Glutamatergic neuron (in vitro differentiated cells): Measurements from ENCODE around the gene ERMAP. TPM values are rescaled to one million over a fixed set of nuclear protein-coding genes. Genes with fewer than 3 reads are reported as not detected.

Experiments
- DNase-seq: peaks from one replicate; pipeline ENCODE4 v3.0.0; 2022
- H3K27ac Mint-ChIP-seq: one replicate; pipeline ENCODE4 v1.8.0; 2020; ENCODE audit warnings: mild to moderate bottlenecking, mixed read lengths, inconsistent platforms; ENCODE audit not compliant: unreplicated experiment
- H3K27me3 Mint-ChIP-seq: one replicate; pipeline ENCODE4 v1.8.0; 2020; ENCODE audit warnings: mild to moderate bottlenecking, moderate library complexity, mixed read lengths, inconsistent platforms; ENCODE audit not compliant: unreplicated experiment
- H3K36me3 Mint-ChIP-seq: one replicate; pipeline ENCODE4 v1.8.0; 2020; ENCODE audit warnings: mild to moderate bottlenecking, mixed read lengths, inconsistent platforms; ENCODE audit not compliant: unreplicated experiment
- H3K4me1 Mint-ChIP-seq: one replicate; pipeline ENCODE4 v1.8.0; 2020; ENCODE audit warnings: mild to moderate bottlenecking, low read depth, mixed read lengths, inconsistent platforms; ENCODE audit not compliant: unreplicated experiment
- H3K4me3 Mint-ChIP-seq: one replicate; pipeline ENCODE4 v1.8.0; 2020; ENCODE audit warnings: mild to moderate bottlenecking, mixed read lengths, inconsistent platforms; ENCODE audit not compliant: unreplicated experiment
- H3K9me3 Mint-ChIP-seq: one replicate; pipeline ENCODE4 v1.8.0; 2020; ENCODE audit warnings: mild to moderate bottlenecking, moderate library complexity, mixed read lengths, inconsistent platforms; ENCODE audit not compliant: unreplicated experiment
- CTCF ChIP-seq: fragments of 200-600 bp; sonication (generic); IDR thresholded peaks from one replicate; pipeline ENCODE4 v1.5.0; 2021; ENCODE audit not compliant: partially characterized antibody, unreplicated experiment
- total RNA-seq: library from RNA; stranded (reverse); fragmentation: NEBNext Ultra II Directional; extraction: Animal tissue kit (Norgen Biotek cat#: 25700); gene quantifications from one replicate; pipeline ENCODE4 v1.2.1, GENCODE V29; 2021; ENCODE audit not compliant: unreplicated experiment

Gene ERMAP
- total RNA-seq, 1 donor from 2014 or later: 4.9 TPM

DNA sequence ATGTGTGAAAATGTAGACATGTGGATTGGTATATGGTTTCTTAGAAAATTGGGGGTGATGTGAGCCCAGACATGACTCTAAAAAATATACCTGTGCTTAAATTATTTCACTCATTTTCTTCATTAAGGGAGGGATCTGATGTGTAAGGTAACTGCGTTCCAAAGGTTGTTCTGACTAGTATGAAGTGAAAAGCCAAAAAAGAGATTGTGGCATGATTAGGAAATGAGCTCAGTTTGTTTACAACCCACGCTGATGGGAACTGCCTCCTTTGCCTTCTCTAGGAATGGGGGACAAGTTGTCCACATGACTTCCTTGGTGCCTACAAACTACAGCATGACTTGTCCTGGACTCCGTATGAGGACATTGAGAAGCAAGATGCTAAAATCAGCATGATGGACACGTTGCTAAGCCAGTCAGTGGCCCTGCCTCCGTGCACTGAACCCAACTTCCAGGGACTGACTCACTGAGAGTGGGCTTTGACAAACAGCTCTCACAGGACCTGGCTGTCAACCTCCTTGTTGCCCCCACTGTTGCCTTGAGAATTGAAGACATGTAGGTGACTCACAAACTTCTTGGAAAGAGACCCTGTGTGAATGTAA lies 41.9 kb upstream of the ERMAP start:
- no peaks in the 10 kb centered on the region for H3K36me3 Mint-ChIP-seq
- peaks cover 3% of the 10 kb centered on the region for H3K27me3 Mint-ChIP-seq
- H3K27ac Mint-ChIP-seq: no peak overlapping the region
- no peak overlapping the region for H3K4me3 Mint-ChIP-seq
- DNase-seq: no peak
- TF ChIP-seq CTCF: no peak
- H3K9me3 Mint-ChIP-seq: peaks cover 3% of the 10 kb centered on the region
- H3K4me1 Mint-ChIP-seq: peaks cover 5% of the 10 kb centered on the region

DNA sequence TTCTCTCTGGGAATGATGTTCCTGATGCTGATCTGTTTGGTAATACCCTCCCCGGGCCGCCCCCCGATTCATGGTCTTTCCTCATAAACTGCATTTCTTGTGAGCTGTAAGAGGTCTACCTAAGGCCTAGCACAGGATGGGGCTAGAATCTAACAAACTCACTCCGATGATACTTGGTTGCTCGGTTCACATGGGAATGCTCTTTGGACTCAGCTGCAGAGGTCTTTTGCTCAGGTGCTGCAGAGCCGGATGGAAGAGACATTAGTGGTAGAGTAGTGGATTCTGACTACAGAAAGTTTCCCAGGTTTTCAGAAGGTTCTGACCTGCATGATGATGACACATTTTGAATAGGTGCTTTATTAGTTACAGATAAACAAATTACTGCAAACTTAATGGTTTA lies 40.4 kb upstream of the ERMAP start:
- peaks cover 1% of the 10 kb centered on the region for H3K27me3 Mint-ChIP-seq
- peaks cover 5% of the 10 kb centered on the region for H3K4me1 Mint-ChIP-seq
- H3K4me3 Mint-ChIP-seq: no peak overlapping the region
- TF ChIP-seq CTCF: no peak
- no peaks in the 10 kb centered on the region for H3K9me3 Mint-ChIP-seq
- no peak for DNase-seq
- no peak overlapping the region for H3K27ac Mint-ChIP-seq
- no peaks in the 10 kb centered on the region for H3K36me3 Mint-ChIP-seq

DNA sequence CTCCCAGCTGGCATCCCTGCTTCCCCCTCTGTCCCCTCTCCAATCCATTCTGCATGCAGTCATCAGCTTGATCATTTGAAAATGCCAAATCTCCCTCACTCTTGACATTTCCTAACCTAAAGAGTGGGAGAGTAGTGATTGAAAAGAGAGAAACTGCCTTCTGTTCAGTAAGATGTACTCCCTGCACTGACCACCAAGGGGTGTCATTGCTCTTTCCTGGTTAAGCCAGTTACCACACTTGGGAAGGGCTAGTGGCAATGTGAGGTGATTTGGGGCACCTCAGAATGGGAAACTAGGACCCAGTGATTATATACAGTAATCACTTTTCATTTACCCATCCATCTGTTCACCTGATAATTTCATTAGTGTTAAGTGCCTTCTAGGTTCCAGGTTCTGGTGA lies 39.1 kb upstream of the ERMAP start:
- H3K27ac Mint-ChIP-seq: peak overlapping the region; percentile 21
- H3K4me1 Mint-ChIP-seq: no peaks in the 10 kb centered on the region
- no peak overlapping the region for H3K4me3 Mint-ChIP-seq
- DNase-seq: peak; percentile 48
- peaks cover 1% of the 10 kb centered on the region for H3K27me3 Mint-ChIP-seq
- no peaks in the 10 kb centered on the region for H3K9me3 Mint-ChIP-seq
- no peaks in the 10 kb centered on the region for H3K36me3 Mint-ChIP-seq
- TF ChIP-seq CTCF: peak; percentile 72

DNA sequence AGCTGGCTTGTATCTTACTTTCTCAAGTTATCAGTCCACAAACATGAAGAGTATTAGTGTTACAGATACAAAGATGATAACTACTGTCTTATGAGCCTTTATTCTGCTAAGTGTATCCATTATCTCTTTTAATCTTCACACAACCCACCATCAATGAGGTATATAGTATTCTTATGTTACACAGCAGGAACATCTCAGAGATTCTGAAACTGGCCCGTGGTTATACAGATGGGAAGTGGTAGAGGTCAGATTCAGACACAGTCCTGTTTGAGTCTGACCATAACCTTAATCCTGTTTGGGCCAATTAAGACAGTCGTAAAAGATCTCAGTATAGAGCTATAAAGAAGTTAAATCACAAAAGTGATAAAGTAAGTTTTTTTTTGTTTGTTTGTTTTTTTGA lies 37.2 kb upstream of the ERMAP start:
- TF ChIP-seq CTCF: no peak

DNA sequence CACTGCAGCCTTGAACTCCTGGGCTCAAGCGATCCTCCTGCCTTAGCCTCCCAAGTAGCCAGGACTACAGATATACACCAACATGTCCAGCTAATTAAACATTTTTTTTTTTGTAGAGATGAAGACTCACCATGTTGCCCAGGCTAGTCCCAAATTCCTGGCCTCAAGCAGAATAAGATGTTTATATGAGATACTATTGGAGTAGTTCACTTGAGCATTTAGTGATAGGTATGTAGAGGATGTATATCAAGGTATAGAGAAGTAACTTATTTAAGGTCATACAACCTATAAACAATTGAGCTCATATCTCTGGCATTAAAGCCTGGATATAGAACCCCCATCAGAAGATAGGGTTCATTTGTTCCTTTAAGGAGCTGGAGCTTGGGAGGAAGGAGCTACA lies 36.7 kb upstream of the ERMAP start:
- H3K36me3 Mint-ChIP-seq: peaks cover 5% of the 10 kb centered on the region
- H3K4me3 Mint-ChIP-seq: no peak overlapping the region
- H3K27me3 Mint-ChIP-seq: peaks cover 1% of the 10 kb centered on the region
- peaks cover 4% of the 10 kb centered on the region for H3K4me1 Mint-ChIP-seq
- no peak for DNase-seq
- TF ChIP-seq CTCF: no peak
- no peak overlapping the region for H3K27ac Mint-ChIP-seq
- H3K9me3 Mint-ChIP-seq: no peaks in the 10 kb centered on the region

More for the DNA sequence above, 37.2 kb upstream of the ERMAP start:
- peaks cover 1% of the 10 kb centered on the region for H3K27me3 Mint-ChIP-seq
- no peak overlapping the region for H3K27ac Mint-ChIP-seq
- H3K4me1 Mint-ChIP-seq: peaks cover 4% of the 10 kb centered on the region
- no peaks in the 10 kb centered on the region for H3K9me3 Mint-ChIP-seq
- DNase-seq: no peak
- H3K36me3 Mint-ChIP-seq: peaks cover 5% of the 10 kb centered on the region
- H3K4me3 Mint-ChIP-seq: no peak overlapping the region
